HG02938 (cell line): ENCODE data around the gene NPB.
A peak's percentile ranks its signal among the peaks of the same experiment; 100 is the strongest.

Source experiments
- ATAC-seq: cut with Tn5 transposase; IDR thresholded peaks from one replicate; pipeline ENCODE4 v1.9.1; 2021; ENCODE audit warnings: mild to moderate bottlenecking, moderate library complexity; ENCODE audit not compliant: unreplicated experiment

Gene NPB

DNA sequence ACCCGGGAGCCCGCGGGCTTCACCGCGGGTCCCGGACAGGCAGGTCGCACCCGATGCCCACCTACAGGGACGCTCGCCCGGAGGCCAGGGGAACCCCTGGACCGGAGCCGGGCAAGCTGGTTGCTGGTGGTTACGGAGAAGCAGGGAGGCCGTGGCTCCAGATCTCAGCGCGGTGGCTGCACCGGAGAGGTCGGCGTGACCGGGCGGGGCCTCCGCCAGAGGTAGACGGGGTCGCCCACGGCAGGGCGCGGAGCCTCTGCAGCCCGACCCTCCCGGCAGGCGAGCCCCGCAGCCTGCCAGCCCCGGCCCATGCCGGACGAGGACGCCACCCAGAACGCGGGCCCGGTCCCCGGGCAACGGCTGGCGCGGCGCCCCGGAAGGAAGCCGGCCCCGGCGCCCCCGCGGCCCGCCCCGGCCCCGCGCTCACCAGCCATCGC, 8.8 kb downstream of the NPB start:
- peak; percentile 24 for ATAC-seq

DNA sequence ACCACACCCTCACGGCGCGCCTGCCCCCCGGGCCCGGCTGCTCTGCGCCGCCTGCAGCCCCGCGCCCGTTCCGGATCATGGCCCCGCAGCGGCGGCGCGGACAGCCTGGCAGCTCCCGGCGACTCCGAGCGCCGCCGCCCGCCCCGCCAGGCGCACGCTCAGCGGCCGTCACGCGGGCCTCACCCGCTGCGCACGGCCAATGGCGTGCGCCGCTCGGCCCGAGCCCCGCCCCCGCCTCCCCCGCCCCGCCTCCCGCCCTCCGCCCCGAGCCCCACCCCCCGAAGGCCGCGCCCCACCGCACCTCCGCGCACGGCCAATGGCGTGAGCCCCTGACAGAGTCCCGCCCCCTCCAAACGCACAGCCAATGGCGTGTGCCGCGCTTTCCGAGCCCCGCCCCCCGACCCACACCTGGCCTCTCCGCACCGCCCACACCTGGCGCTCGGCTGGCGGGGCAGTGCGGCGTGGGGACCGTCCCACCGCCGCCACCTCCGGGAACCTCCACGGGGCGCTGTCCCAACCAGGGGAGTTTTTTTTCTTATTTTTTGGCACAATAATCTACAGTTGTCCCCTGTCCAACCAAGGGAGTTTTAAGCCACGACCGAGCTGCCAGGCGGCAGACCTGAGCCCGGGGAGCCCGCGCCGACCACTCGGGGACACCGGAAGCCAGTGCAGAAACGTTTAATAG, 9.4 kb downstream of the NPB start, which contains the start of gene PCYT2:
TSS of gene PCYT2 (minus strand) at position 123 of the 685 bp plus-strand sequence. CDS start at position 79, 44 bp downstream.
- peak; percentile 59 for ATAC-seq

DNA sequence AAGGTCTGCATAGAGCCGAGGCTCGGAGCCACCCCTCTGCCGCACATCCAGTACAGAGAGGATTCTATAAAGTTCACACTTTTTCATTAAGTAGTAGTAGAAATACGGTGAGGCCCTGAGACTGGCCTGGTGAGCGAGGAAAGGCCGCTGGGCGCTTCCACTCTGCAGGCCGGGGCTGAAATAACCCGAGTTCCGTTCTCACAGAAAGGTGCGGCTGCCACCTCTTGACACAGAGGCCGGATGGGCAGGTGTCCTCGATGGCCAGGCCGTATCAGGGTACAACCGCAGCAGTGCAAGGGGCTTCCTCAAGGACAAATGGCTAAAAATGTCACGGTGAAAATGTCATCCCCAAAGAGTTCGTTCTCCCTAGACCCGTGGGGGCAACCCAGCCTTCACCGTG, 9.9 kb downstream of the NPB start:
- no peak for ATAC-seq

DNA sequence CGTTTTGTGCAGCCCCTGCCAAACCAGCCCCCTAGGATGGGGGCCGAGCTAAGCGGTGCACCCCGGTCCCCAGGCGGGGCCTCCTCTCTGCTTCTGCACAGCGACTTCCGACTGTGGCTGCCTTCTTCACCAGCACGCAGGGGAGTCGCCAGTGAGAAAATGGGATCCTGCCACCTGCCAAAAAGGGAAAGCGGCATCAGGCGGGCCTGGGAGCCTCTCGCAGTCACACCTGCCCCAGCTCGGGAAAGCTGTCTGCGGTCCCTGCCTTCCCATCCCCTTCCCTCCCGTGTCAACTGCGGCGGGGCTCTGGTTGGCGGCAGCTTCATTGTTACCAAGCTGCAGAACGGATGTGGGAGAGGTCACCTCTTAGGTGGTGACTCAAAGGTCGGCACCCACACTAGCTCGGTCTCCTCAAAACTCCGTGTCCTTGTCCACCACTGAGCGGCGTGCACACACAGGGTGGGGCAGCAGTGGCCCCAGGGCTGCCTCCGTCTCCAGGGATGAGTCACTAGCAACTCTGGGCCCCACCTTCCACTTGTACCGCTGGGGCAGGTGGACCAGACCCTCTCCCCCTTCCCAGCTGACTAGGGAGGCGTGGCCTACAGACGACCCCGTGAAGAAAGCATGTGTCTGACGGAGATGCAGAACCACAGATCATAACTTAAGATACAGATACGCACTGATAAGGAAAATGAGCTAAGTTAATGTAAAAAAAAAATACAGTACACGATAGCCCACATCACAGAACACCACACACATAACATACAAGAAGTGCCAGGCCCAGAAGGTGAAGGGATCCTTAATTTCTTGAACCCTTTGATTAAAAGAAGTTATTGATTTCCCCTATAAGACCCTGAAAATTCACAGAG, 10.6 kb downstream of the NPB start:
- ATAC-seq, result no peak

DNA sequence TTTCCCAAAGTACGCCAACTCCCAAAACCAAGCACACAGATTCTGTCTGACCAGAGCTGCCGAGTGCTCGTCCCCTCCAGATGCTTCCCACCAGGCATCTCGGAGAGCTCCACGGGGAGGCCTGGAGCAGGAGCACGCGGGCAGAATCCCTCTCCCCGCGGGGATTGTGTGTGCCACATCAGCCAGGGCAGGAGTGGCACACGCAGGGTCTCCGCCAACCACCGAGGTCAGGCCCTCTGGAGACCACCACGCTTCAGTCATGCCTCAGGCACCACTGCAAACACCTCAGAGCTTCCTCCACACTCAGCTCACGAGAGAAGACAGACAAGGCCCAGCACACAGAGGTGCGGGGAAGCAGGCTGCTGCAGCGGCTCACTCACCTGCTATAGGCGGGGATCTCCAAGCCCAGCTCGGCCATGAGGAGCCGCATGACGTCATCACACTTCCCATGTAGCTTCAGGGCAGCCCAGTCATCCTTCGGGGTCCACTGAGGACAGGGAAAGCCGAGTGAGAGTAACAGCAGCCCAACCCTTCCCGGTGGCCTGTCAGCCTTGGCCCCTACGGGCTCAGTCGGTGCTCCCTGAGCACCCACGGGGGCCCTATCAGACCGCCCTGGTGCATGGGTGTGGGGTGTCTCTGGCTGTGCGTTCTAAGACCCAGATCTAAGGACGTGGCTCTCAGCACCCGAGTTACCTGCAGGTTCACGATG, 11.5 kb downstream of the NPB start:
- ATAC-seq, result no peak

DNA sequence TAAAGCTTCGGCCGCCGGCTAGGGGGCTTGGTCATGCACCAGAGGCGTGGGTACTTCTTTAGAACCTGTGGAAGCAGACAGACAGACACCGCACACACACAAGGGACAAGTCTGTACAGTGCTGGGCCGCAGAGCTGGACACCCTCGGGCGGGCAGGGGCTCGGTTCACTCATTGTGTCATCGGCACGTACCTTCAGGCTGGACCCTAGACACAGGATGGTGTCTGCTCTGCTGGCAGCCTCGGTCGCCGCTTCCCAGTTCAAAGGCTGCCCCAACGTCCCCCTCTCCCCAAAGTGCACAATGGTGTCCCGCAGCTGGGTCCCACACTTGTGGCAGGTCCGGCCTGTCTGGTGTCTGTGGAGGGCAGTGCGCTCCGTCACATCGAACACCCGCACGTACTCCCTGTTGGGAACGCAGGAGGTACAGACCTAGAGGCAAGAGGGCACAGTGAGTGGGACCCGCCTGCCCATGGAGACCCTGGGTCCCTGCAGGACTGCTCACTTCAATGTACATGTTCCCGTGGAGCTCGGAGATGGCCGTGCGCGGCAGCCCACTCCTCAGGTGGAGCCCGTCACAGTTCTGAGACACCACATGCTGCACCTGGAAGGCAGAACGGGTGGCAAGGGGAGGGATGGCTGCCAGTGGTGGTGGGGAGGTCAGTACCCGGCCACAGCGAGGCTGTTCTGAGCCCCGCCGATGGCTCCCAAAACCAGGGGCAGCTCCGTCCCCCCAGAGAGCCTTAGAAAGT, 12.2 kb downstream of the NPB start:
- ATAC-seq, result no peak

DNA sequence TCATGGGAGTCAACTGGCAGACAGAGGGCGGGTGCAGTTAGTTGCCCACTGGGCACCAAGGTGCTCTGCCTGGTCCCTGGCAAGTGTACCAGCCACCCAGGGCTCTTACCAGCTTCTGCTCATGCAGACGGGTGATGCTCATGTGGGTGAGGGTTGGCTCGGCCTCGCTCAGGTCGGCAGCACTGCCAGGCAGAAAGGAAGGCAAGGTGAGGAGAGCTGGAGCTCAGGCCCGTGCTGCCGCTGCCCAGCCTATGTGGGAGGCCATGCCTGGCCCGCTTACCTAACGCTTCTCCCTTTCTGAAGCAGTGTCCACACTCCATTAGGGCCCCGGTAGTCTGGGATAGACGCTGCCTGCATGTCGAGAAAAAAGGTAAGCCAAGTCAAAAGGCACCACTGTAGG, 13.3 kb downstream of the NPB start:
- ATAC-seq, result no peak

DNA sequence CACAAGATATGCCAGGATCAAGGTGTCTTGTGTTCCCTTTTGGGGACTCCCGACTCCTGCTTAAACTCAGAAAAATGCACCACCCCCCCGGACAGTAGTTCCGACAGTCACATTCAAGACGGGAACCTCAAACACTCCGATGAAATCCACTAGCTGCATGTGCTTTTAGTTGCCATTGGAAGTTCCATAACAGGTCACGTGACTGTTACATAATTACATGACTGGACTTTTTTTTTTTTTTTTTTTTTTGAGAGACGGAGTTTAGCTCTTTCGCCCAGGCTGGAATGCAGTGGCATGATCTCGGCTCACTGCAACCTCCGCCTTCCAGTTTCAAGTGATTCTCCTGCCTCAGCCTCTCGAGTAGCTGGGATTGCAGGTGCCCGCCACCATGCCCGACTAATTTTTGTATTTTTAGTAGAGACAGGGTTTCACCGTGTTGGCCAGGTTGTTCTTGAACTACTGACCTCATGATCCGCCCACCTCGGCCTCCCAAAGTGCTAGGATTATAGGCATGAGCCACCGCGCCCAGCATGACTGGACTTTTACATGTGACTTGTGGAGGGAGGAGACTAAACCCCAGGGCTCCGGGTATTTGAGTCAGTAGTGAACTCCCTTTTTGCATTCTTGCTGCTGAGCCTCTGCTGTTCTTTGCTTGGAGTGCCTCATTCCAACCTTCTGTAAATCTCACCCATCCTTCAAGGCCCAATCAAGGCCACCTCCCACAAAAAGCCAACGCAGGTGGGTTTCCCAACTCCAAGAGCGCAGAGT, 14.4 kb downstream of the NPB start:
- no peak for ATAC-seq

DNA sequence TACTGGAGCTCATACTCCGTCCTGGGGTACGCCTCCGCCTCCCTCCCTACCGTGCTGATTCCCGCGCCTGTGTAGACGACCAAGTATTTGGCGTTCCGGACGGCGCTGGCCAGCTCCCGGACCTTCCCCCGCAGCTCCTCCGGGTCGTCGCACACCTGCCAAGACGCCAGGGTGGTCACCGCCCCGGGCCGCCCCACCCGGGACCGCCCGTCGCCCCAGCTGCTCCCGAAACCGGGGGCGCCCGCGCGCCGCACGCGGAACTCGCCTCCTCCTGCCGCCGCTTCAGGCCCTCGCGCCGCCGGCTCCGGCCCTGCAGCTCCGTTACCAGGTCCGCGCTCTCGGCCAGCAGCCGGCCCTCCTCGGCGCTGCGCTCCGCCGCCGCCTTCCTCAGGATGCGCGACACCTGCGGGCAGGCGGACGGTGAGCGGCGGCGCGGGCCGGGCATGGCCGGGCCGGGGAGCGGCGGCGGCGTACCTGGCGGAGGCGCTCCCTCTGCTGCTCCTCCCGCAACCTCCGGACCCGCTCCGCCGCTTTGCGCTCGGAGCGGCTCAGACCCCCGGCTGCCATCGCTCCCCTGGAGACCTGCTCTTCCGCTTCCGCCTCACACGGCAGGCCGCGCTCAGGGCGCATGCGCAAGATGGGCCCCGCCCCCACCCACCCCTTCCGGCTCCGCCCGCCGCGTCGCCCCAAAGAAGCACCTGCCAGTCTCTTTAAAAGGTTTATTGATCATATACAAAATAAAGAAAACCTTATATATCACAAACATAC, 15.7 kb downstream of the NPB start, which contains the start of gene SIRT7:
TSS of gene SIRT7 (minus strand) at position 612 of the 768 bp plus-strand sequence. CDS start at position 567, 45 bp downstream.
- ATAC-seq, result peak; percentile 64

DNA sequence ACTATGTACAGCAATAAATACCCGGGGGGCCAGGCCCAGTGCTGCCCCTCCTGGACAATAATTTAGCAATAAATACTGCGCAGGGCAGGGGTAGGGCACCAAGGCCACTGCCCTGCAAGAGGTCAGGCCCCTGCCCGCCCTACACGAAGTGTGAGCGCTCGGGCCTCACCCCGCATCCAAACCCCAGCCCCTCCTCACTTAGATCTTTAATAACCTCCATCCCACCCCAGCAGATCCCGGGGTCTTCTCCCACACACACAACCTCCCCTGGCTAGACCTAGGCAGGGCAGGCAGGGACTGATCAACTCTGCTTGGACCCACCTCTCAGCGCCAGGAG, 16.3 kb downstream of the NPB start:
- peak; percentile 7 for ATAC-seq

DNA sequence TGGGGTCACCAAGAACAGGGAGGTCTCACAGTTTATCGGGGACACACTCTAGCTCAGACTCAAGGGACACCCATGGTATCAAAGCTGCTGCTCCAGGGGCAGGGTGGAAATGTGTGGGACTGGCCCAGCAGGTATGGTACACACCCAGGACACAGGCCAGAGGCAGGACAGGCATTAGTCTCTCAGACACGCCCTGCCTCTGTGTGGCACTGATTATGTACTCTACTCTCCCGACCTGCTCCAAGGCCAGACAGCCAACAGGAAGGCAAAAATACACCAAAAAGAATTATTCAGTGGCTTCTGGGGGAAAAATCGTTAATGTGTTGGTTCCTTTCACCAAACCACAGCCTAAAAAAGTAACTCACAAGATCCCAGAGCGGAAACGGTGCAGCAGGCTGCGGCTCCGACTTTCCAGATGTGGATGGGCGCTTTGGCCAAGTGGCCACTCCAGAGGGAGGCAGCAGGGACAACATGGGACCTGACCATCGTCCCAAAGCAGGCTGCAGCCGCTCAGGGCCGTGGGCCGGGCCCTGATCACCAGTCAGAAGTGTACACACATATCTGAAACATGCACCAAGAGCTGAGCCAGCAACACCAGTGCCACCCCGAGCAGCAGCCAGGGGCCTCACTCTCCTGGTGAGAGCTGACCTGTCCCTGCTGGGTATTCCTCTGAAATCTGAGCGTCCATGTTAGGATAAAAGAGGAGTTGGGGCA, 17.0 kb downstream of the NPB start:
- ATAC-seq, result no peak

DNA sequence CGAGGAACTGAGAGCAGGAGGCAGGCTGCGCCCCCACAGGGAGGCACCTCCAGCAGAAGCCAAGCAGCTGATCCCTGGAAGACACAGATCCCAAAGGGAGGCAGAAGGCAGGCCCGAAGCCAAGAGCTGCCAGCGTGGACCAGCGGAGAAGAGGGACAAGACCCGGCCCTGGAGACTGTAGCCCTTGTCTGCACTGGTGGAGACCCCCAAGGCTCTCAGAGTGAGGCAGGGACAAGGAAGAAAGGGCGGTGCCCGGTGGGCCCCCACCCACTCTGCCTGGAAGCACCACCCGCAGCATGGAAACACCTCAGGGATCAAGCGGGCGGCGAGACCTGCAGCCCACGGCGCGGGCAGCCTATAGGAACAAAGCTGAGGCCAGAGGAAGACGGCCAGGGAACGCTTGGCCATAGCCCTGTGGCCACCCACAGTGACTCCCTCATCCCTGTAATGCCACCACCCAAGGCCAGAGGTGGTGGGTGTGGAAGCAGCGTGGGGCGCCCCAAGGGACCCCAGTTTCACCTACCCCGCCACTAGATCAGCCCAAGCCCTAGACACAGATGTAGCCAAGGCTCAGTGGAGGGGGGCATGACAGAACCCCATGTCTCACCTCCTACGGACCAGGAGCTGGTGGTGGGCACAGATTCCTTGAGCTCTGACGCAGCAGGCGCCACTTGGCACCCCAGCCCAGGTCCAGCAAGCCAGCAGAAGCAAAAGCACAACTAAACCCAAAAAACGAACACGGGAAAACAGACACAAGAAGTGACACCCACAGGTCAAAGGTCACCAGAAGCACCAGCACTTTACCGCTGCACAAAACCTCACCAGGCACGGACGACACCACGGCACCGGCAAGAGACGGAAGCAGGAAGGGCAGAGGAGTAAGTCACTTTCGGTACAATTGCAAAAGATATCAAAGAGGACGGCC, 18.8 kb downstream of the NPB start:
- ATAC-seq, result no peak

DNA sequence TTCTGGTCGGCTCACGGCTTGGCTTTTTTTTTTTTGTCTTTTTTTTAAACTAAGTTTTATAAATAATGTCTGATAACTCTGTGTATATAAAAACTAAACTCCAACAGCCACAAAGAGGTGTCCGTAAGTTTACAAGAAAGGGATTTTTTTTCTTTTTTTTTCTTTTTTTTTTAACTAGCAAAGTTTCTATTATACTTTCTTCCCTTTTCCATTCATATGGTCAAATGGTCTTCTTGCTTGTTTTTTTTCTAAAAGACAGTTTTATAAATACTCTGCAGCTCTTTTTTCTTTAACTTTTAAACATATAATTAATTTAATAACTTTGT, 19.5 kb downstream of the NPB start:
- ATAC-seq, result no peak

DNA sequence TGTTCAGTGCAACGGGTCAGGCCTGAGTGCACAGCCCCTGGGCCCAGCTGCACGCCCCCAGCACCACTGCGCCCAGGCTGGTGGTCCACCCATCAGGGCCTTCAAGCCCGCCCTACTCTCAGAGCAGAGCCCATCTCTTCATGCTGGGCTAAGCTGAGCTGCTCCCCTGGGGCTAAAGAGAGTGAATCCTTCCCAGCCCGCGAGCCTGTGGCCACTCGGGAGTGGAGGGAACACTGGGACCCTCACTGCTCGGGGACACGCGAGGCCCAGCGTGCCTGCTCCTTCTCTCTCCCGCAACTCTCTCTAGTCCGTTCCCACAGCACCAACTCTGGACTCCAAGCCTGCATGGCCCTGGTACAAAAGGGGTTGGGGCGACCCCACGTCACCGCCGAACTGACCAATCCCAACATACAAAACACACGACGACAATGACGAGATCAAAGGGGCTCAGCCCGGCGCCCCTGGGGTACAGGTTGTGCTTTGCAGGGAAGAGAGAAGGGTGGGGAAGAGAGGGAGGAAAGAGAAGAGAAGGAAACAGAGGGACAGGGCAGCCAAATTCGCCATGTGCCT, 20.0 kb downstream of the NPB start:
- ATAC-seq, result no peak

DNA sequence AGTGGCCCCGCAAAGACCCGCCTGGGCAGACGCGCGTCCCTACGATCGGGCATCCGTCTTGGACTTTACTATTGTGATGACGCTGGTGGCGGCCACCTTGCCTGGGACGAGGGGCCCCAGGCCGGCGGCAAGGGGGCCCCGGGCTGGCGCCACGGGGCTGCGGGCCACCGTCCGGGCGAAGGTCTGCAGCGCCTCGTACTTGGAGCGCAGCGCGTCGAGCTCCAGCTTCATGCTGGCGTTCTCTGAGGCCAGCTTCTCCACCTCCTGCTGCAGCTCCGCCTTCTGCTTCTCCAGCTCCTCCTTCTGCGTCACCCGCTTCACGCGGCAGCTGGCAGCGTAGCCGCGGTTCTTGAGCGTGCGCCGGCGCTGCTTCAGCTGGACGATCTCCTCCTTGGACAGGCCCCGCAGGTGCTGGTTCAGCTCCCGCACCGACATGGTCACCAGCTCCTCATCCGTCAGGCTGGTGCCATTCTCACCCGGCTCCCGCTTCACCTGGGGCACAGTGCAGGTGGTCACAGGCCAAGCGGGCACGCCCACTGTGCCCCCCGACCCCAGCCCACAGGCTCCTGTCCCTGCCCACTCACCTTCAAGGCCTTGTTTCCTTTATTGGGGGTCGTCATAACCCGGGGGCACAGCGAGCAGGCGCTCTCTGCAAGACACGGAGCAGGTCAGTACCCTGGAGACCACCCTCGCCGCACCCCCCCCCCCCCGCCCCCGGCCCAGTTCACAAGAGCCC, 20.7 kb downstream of the NPB start:
- no peak for ATAC-seq

DNA sequence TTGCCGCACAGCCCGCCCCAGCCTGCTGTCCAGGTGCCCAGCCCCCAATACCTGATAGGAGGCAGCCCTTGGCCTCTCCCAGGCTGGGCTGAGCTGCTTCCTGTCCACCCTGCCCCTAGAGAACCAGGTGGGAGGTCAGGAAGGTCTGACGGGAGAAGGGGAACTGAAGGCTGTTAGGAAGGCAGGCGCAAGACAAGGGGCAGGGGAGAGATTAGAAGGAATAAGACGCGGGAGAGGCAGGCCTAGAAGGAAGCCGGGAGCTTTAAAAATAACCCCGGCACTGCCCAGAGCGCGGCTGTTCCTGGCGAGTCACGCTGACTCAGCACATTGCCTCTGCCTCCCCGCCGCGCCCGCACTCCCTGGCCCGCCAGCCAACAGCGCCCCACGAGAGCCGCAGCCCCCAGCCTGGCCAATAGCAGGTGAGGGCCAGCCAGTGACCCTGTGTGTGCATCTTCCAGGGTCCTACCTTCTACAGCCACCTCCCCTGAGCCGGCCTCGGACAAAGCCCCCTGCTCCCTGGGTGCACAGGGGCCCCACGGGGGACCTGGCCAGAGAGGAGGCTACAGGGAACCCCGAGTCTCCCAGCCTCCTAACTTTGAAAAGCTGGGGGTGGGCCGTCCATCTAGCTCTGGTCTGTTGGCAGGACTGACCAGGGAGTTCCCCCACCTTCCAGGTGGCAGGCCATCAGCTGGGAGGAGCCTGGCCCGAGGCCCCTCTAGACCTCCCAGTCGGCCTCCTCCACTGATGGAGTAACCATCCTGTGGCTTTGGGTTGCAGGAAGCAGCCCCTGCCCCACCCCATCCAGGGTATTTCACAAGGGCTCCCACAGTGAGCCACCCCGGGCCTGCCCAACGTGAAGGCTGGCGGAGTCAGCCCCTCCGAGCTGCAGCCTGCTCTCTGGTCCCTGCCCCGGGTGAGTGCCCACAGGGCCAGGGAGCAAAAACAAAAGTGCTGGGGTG, 21.5 kb downstream of the NPB start:
- ATAC-seq, result no peak
